GM12873 (cell line): Measurements from ENCODE around the gene PDE2A.

Source experiments
- TF ChIP-seq, protein P1 (sequence below): IDR thresholded peaks from 2 replicates; pipeline ENCODE4 v1.5.1; 2012; ENCODE audit warnings: low read depth, mild to moderate bottlenecking, moderate library complexity, low read length, control low read depth; ENCODE audit not compliant: insufficient read depth; ENCODE audit errors: missing control alignments

Gene PDE2A

DNA sequence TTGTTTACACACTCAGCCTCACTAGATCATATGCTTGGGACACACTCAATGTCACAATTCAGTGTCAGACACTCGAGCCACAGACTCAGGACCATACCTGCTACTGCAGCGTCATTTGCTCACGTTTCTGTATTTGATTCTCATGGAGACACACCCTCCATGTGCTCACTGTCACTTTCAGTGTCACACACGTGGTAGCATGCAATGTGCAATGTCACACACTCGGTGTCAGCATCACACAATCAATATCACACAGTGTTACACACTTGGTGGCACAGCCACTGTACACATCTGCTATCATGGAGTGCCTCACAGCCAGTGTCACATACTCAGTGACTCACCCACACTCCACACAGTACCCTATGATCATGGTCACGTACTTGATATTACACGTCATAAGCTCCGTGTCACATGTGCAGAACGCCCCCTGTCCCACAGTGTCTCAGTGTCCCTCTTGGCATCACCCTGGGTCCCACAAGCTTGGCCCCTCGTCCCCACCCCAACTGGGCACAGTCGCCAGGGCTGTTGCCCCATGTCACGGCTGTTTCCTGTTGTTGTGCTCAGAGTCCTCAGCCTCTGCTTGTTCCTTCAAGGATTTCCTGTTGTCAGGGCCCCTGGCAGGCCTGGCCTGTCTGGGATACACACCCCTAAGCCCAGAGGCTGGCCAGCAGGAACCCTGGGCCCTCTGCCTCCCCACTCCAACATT is 49.6 kb downstream of the PDE2A start:
- TF ChIP-seq, protein P1, sequence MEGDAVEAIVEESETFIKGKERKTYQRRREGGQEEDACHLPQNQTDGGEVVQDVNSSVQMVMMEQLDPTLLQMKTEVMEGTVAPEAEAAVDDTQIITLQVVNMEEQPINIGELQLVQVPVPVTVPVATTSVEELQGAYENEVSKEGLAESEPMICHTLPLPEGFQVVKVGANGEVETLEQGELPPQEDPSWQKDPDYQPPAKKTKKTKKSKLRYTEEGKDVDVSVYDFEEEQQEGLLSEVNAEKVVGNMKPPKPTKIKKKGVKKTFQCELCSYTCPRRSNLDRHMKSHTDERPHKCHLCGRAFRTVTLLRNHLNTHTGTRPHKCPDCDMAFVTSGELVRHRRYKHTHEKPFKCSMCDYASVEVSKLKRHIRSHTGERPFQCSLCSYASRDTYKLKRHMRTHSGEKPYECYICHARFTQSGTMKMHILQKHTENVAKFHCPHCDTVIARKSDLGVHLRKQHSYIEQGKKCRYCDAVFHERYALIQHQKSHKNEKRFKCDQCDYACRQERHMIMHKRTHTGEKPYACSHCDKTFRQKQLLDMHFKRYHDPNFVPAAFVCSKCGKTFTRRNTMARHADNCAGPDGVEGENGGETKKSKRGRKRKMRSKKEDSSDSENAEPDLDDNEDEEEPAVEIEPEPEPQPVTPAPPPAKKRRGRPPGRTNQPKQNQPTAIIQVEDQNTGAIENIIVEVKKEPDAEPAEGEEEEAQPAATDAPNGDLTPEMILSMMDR: no peak

- TF ChIP-seq, protein P1: no peak
These were observed 51.2 kb downstream of the PDE2A start for GRCh38 chr11:72623052-72623451.

- TF ChIP-seq, protein P1: no peak
These were observed 53.1 kb downstream of the PDE2A start for GRCh38 chr11:72621008-72621610.

GRCh38 chr11:72618803-72619202 is 55.4 kb downstream of the PDE2A start:
- TF ChIP-seq, protein P1: no peak

GRCh38 chr11:72617080-72617762 is 57.0 kb downstream of the PDE2A start:
- TF ChIP-seq, protein P1: no peak

DNA sequence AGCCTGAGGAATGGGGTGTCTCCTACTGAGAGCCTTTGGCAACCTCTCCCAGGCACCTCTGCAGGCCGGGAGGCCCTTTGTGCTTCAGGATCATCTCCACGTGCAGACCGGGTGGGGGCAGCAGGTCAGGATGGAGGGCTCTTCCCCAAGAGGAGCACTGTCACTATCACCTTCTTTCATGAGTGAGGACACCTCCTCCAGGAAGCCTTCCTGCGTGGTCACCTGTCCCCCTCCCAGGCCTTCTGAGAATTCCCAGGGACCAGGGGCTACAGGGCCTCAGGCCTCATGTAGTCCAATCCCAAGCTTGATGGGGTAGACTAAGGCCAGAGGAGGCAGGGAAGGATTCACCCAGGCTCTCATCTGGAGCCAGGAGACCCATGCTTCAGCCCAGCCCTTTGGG is 57.6 kb downstream of the PDE2A start:
- TF ChIP-seq, protein P1: no peak

GRCh38 chr11:72615329-72615728 is 58.9 kb downstream of the PDE2A start:
- TF ChIP-seq, protein P1: no peak
